Tibial nerve (tissue), 4 donors: ENCODE results near the gene TMEM187.

ENCODE experiments used
- CTCF ChIP-seq, 5 experiments: fragments of 200-600 bp in 3 of 5; fragments of 450-650 bp in 2 of 5; sonication (generic) in 3 of 5; IDR thresholded peaks; one replicate each; pipeline ENCODE4 v1.5.1; 2016 to 2019; ENCODE audit warnings: antibody characterized with exemption in 5 of 5, mild to moderate bottlenecking in 3 of 5, moderate library complexity in 2 of 5
- EP300 ChIP-seq, 2 donors: sonication (generic); formaldehyde crosslinking; IDR thresholded peaks; one replicate each; pipeline ENCODE4 v1.6.1; 2017; ENCODE audit warnings: antibody characterized with exemption in 2 of 2, mild to moderate bottlenecking in 1 of 2
- POLR2A ChIP-seq, 2 donors: fragments of 450-650 bp; IDR thresholded peaks; one replicate each; pipeline ENCODE4 v1.6.1; 2017; ENCODE audit warnings: antibody characterized with exemption in 2 of 2, mild to moderate bottlenecking in 2 of 2, moderate library complexity in 2 of 2

DNA sequence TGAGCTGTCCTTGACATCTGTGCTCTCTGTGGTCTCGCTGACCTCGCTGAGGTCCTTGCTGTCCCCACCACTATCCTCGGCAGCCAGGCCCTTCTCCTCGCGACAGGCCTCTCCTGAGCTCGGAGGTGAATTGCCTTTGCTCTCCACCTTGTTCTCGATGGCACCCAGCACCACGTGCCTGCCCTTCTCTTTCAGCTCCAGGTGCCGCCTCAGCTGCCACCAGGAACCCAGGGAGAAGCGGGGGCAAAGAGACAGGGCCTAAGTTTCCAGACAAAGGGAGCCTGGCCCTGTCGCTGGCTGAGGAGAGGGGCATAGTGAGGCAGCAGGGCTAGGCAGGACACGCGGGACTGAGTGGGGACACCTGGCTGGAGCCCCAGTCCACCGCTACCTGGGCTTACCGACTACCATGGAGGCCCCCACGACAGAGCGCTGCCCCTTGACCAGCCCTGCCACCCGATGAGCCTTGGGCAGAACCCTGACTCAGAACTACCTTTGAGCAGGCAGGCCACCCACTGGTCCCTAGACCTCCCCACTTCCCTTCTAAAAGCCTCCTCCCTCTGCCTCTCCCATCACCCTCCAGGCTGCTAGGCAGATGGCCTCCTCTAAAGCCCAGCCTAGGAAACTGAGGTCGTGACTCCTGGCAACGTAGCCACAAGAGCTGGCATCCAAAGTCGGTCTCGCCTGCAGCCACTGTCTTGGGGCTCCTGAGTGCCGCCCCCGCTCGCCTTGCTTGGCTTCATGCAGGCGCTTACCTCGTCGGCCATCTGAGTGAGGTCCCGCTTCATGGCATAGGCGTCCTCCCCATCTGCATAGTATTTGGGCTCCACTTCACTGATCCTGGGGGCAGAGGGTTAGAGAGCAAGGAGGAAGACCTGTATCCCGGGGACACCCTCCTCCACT, 42.3 kb upstream of the TMEM187 start:
- no peak for TF ChIP-seq CTCF (IDR thresholded peaks at IDR 0.05)
- TF ChIP-seq EP300 (IDR thresholded peaks at IDR 0.05): no peak
- TF ChIP-seq POLR2A (IDR thresholded peaks at IDR 0.05): no peak
